IMR-90 (cell line): Measurements from ENCODE around the gene MED12L. TPM values are rescaled to one million over a fixed set of nuclear protein-coding genes. Genes with fewer than 3 reads are reported as not detected.

Experiments
- ATAC-seq: fragments of 200-7000 bp; cut with Tn5 transposase; 2 replicates; pipeline ENCODE4 v1.9.1; 2020; ENCODE audit warnings: low read depth, mild to moderate bottlenecking, moderate library complexity
- BruUV-seq: library from RNA; stranded (reverse); fragments of 400-500 nt; replicated peaks from 2 replicates; lab custom pipeline; 2021; lab: Mats Ljungman, UMichigan
- CTCF ChIA-PET: fragments of 300-600 bp; formaldehyde crosslinking; extraction: SDS; loops from one replicate; lab custom pipeline; 2021; ENCODE audit warnings: antibody characterized with exemption; lab: Yijun Ruan, JAX
- POLR2A ChIA-PET: fragments of 300-600 bp; sonication (Branson Sonifier 250); formaldehyde crosslinking; loops from one replicate; lab custom pipeline; 2022; ENCODE audit warnings: antibody characterized with exemption; ENCODE audit not compliant: unreplicated experiment; lab: Charles Lee
- DNase-seq: peaks from one replicate; pipeline ENCODE4 v3.0.0; 2013
- H2AFZ ChIP-seq: replicated peaks from 2 replicates; pipeline ENCODE3; 2013; ENCODE audit warnings: low read length, mild to moderate bottlenecking; ENCODE audit not compliant: poor library complexity
- H2AK5ac ChIP-seq: 2 replicates; pipeline ENCODE4 v1.6.1; 2013; ENCODE audit warnings: low read depth, low read length, inconsistent platforms
- H2AK9ac ChIP-seq: replicated peaks from 2 replicates; pipeline ENCODE3; 2013; ENCODE audit warnings: mild to moderate bottlenecking, low read depth, low read length, moderate library complexity; ENCODE audit not compliant: poor library complexity
- H2BK120ac ChIP-seq: 2 replicates; pipeline ENCODE4 v1.6.1; 2013; ENCODE audit warnings: low read depth, low read length, inconsistent platforms
- H2BK15ac ChIP-seq: 3 replicates; pipeline ENCODE4 v1.6.1; 2013; ENCODE audit warnings: low read depth, low read length, inconsistent platforms
- H2BK20ac ChIP-seq: 2 replicates; pipeline ENCODE4 v1.6.1; 2013; ENCODE audit warnings: low read depth, mild to moderate bottlenecking, inconsistent platforms, low read length, moderate library complexity
- H2BK5ac ChIP-seq: 2 replicates; pipeline ENCODE4 v1.6.1; 2013; ENCODE audit warnings: mild to moderate bottlenecking, low read depth, low read length, inconsistent platforms; ENCODE audit not compliant: poor library complexity, severe bottlenecking
- H3K14ac ChIP-seq: replicated peaks from 2 replicates; pipeline ENCODE4 v1.6.1; 2013; ENCODE audit warnings: low read depth, low read length, inconsistent platforms
- H3K18ac ChIP-seq: 2 replicates; pipeline ENCODE4 v1.6.1; 2013; ENCODE audit warnings: low read depth, low read length, control low read depth
- H3K23ac ChIP-seq: 2 replicates; pipeline ENCODE4 v1.6.1; 2013; ENCODE audit warnings: low read depth, low read length, inconsistent platforms
- H3K27ac ChIP-seq: 2 replicates; pipeline ENCODE4 v1.5.1; 2013; ENCODE audit warnings: mild to moderate bottlenecking, control low read depth, low read length; ENCODE audit not compliant: insufficient read depth
- H3K27me3 ChIP-seq: 2 replicates; pipeline ENCODE4 v1.6.1; 2013; ENCODE audit warnings: low read length; ENCODE audit not compliant: control insufficient read depth, insufficient read depth
- H3K36me3 ChIP-seq: 2 replicates; pipeline ENCODE4 v1.6.1; 2013; ENCODE audit warnings: low read length, mixed read lengths; ENCODE audit not compliant: control insufficient read depth, insufficient read depth
- H3K4ac ChIP-seq: 2 replicates; pipeline ENCODE4 v1.6.1; 2013; ENCODE audit warnings: low read depth, low read length, inconsistent platforms
- H3K4me1 ChIP-seq: 2 replicates; pipeline ENCODE4 v1.6.1; 2013; ENCODE audit warnings: low read length, mixed read lengths; ENCODE audit not compliant: control insufficient read depth, insufficient read depth
- H3K4me2 ChIP-seq: 2 replicates; pipeline ENCODE4 v1.6.1; 2013; ENCODE audit warnings: low read depth, mild to moderate bottlenecking, control low read depth, low read length, moderate library complexity
- H3K4me3 ChIP-seq: 2 replicates; pipeline ENCODE4 v1.5.1; 2013; ENCODE audit warnings: low read depth, mild to moderate bottlenecking, control low read depth, low read length, moderate library complexity; ENCODE audit not compliant: insufficient read depth
- H3K56ac ChIP-seq: 2 replicates; pipeline ENCODE4 v1.6.1; 2013; ENCODE audit warnings: low read length, inconsistent platforms; ENCODE audit not compliant: insufficient read depth; ENCODE audit errors: extremely low read depth
- H3K79me1 ChIP-seq, 2 experiments: 2 replicates each; pipeline ENCODE4 v1.6.1; 2013; ENCODE audit warnings: low read length in 2 of 2, inconsistent platforms in 1 of 2, low read depth in 1 of 2
- H3K9ac ChIP-seq: 2 replicates; pipeline ENCODE4 v1.6.1; 2013; ENCODE audit warnings: low read depth, low read length, control low read depth
- H3K9me1 ChIP-seq: 2 replicates; pipeline ENCODE4 v1.6.1; 2013; ENCODE audit warnings: low read length, inconsistent platforms; ENCODE audit not compliant: insufficient read depth
- H3K9me3 ChIP-seq: 2 replicates; pipeline ENCODE4 v1.6.1; 2013; ENCODE audit warnings: low read length; ENCODE audit not compliant: control insufficient read depth, insufficient read depth
- H4K20me1 ChIP-seq: 2 replicates; pipeline ENCODE4 v1.6.1; 2013; ENCODE audit warnings: low read length, inconsistent platforms; ENCODE audit not compliant: insufficient read depth
- H4K5ac ChIP-seq: 2 replicates; pipeline ENCODE4 v1.6.1; 2013; ENCODE audit warnings: mild to moderate bottlenecking, low read depth, low read length, control low read depth
- H4K8ac ChIP-seq, 2 experiments: 2 replicates each; pipeline ENCODE4 v1.6.1; 2013; ENCODE audit warnings: low read depth in 2 of 2, low read length in 2 of 2, control low read depth in 1 of 2, inconsistent platforms in 1 of 2
- H4K91ac ChIP-seq: 2 replicates; pipeline ENCODE4 v1.6.1; 2013; ENCODE audit warnings: low read depth, low read length, inconsistent platforms; ENCODE audit not compliant: insufficient read depth
- BHLHE40 ChIP-seq: fragments of 150-350 bp; IDR thresholded peaks from 2 replicates; pipeline ENCODE4 v1.6.1; 2016; ENCODE audit warnings: mild to moderate bottlenecking, low read depth, low read length
- MAFK ChIP-seq: IDR thresholded peaks from 2 replicates; pipeline ENCODE4 v1.6.1; 2012; ENCODE audit warnings: low read depth, low read length, improper control_type of control experiment
- WGBS, 2 experiments: methylation state at CpG; one replicate each; pipeline versions ENCODE4 v1.1.5 to v1.1.7; 2013; ENCODE audit warnings: missing lambda C conversion rate in 2 of 2; ENCODE audit not compliant: insufficient read length in 1 of 2; ENCODE audit errors: extremely low coverage in 2 of 2; 5-methylcytosine and 5-hydroxymethylcytosine counted together
- dilution Hi-C: fragments of 300-500 bp; cut with HindIII; formaldehyde crosslinking; loops from one replicate; pipeline ENCODE4 v1.14.3; 2018; ENCODE audit warnings: low sequenced_read_pairs; ENCODE audit not compliant: unreplicated experiment
- in situ Hi-C: fragments of 300-500 bp; cut with MboI; formaldehyde crosslinking; loops from 3 replicates; pipeline ENCODE4 v1.14.3; 2019; ENCODE audit warnings: low sequenced_read_pairs, inconsistent platforms, mixed read lengths
- intact Hi-C: fragments of 100-400 bp; cut with micrococcal nuclease; formaldehyde crosslinking; loops from 2 replicates; pipeline ENCODE4 v1.10.0; 2022
- polyA plus RNA-seq, 3 experiments: library from polyadenylated mRNA; depleted of rRNA; stranded (reverse); fragments of >200 nt; gene quantifications; 2 replicates each; pipeline ENCODE4 v1.2.3, GENCODE V29; 2012; ENCODE audit warnings: low replicate concordance in 1 of 3
- total RNA-seq: library from RNA; depleted of rRNA; stranded (reverse); fragments of >200 nt; gene quantifications from 2 replicates; pipeline ENCODE4 v1.2.3, GENCODE V29; 2012
- TF ChIP-seq, protein P1 (sequence below): conservative IDR thresholded peaks from 2 replicates; pipeline ENCODE4 v1.5.1; 2012; ENCODE audit warnings: mild to moderate bottlenecking, low read depth, low read length, improper control_type of control experiment

Gene MED12L
- total and polyA plus RNA-seq, 2 of the 4 experiments (the other 2 are of a cell fraction), result 0.05 to 0.18 TPM

DNA sequence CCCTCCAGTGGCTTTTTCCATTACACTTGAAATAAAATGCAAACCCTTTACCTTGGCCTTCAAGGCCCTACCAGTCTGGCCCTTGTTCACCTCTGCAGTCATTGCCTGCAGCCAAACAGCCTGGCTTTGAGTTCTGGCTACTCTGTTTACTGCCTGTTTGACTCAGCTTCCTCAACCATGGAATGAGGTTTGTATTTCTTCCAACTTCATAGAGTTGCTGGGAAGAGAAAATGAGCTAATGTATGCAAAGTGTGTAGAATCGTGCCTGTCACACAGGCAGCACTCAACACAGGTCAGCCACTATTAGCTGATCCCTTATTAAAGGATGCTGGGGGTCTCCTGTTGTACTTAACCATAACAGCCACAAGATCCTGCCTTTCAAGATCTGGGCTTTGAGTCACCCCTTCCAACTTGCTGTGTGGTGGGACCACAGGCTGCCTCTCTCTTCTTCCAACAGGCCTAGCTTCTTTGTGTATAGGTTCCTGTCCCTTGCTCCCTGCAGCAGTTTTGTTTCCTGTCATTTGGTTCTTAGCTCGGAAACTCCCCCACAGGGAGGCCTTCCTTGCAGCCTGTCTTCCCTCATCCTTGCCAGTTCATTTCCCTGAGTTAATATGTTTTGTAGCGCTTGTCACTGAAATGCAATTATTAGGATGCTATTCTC lies 6.4 kb downstream of the MED12L start (continued):
- TF ChIP-seq BHLHE40, result no peak

DNA sequence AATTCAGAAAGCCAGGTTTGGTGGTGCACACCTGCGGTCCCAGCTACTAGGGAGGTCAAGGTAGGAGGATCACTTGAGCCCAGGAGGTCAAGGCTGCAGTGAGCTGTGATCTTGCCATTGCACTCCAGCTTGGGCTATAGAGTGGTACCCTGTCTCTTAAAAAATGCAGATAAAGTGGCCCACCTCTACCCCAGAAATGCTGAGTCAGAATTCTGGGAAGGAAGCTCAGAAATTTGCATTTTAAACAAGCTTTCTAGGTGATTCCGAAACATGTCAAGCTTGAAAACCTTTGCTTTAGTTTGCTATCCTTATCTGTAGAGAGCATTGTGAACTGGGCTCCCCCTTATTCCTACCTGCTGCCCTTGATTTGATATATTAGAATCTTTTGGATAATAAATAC lies 7.7 kb downstream of the MED12L start:
- Histone ChIP-seq H3K36me3 (no peaks in the 10 kb centered on the region), H3K9ac (no peak overlapping the region), H2AK9ac (no peak overlapping the region), H2BK15ac (no peak overlapping the region), H4K20me1 (no peaks in the 10 kb centered on the region), H4K5ac (no peak overlapping the region), H3K9me3 (no peaks in the 10 kb centered on the region), H3K18ac (no peak overlapping the region), H3K23ac (no peak overlapping the region), H3K27me3 (peaks cover 31% of the 10 kb centered on the region), H3K14ac (no peak overlapping the region), H4K91ac (no peak overlapping the region), H3K27ac (no peak overlapping the region), H2BK20ac (no peak overlapping the region), H2AFZ (no peak overlapping the region), H2BK120ac (no peak overlapping the region), H3K4me2 (no peak overlapping the region), H3K4me3 (no peak overlapping the region), H3K56ac (no peak overlapping the region), H2BK5ac (no peak overlapping the region), H3K9me1 (no peaks in the 10 kb centered on the region), H3K4ac (no peak overlapping the region), H3K4me1 (no peaks in the 10 kb centered on the region), H2AK5ac (no peak overlapping the region), H3K79me1 (no peaks in the 10 kb centered on the region), H4K8ac (no peak overlapping the region)
- intact Hi-C loops, result no loop called here
- no peak for DNase-seq
- CTCF ChIA-PET, result no interaction called here
- WGBS, 2 experiments, result no CpG with 5 or more reads among the region's 2 CpGs
- in situ Hi-C loops, result no loop called here
- TF ChIP-seq MAFK, result peak; percentile 79
- TF ChIP-seq, protein P1, sequence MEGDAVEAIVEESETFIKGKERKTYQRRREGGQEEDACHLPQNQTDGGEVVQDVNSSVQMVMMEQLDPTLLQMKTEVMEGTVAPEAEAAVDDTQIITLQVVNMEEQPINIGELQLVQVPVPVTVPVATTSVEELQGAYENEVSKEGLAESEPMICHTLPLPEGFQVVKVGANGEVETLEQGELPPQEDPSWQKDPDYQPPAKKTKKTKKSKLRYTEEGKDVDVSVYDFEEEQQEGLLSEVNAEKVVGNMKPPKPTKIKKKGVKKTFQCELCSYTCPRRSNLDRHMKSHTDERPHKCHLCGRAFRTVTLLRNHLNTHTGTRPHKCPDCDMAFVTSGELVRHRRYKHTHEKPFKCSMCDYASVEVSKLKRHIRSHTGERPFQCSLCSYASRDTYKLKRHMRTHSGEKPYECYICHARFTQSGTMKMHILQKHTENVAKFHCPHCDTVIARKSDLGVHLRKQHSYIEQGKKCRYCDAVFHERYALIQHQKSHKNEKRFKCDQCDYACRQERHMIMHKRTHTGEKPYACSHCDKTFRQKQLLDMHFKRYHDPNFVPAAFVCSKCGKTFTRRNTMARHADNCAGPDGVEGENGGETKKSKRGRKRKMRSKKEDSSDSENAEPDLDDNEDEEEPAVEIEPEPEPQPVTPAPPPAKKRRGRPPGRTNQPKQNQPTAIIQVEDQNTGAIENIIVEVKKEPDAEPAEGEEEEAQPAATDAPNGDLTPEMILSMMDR, result no peak
- dilution Hi-C loops, result no loop called here
- no peak for ATAC-seq
- POLR2A ChIA-PET, result no interaction called here
- BruUV-seq, result no TSS peak
